Measurements from ENCODE around the gene MAP1A.
A peak's percentile ranks its signal among the peaks of the same experiment; 100 is the strongest.
"Not testable (repeated sequence)": the region's sequence is repeated elsewhere in the genome, so short reads cannot be mapped to it uniquely, and the experiment has no call there.

Gene MAP1A

DNA sequence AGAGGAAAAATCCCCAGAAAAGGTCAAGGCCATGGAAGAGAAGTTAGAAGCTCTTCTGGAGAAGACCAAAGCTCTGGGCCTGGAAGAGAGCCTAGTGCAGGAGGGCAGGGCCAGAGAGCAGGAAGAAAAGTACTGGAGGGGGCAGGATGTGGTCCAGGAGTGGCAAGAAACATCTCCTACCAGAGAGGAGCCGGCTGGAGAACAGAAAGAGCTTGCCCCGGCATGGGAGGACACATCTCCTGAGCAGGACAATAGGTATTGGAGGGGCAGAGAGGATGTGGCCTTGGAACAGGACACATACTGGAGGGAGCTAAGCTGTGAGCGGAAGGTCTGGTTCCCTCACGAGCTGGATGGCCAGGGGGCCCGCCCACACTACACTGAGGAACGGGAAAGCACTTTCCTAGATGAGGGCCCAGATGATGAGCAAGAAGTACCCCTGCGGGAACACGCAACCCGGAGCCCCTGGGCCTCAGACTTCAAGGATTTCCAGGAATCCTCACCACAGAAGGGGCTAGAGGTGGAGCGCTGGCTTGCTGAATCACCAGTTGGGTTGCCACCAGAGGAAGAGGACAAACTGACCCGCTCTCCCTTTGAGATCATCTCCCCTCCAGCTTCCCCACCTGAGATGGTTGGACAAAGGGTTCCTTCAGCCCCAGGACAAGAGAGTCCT, 9.0 kb downstream of the MAP1A start:
- no peak for DNase-seq
- intact Hi-C loops (cut with DNase I), result no loop called here

- intact Hi-C loops (cut with DNase I), result no loop called here
- DNase-seq, result peak in 7 of 42 donors; percentile 22 to 55 (median 33)
These were observed 9.8 kb downstream of the MAP1A start for GRCh38 chr15:43527016-43527801.

DNA sequence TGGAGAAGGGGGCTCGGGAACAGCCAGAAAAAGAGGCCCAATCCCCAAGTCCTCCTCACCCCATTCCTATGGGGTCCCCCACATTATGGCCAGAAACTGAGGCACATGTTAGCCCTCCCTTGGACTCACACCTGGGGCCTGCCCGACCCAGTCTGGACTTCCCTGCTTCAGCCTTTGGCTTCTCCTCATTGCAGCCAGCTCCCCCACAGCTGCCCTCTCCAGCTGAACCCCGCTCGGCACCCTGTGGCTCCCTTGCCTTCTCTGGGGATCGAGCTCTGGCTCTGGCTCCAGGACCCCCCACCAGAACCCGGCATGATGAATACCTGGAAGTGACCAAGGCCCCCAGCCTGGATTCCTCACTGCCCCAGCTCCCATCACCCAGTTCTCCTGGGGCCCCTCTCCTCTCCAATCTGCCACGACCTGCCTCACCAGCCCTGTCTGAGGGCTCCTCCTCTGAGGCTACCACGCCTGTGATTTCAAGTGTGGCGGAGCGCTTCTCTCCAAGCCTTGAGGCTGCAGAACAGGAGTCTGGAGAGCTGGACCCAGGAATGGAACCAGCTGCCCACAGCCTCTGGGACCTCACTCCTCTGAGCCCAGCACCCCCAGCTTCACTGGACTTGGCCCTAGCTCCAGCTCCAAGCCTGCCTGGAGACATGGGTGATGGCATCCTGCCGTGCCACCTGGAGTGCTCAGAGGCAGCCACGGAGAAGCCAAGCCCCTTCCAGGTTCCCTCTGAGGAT, 10.6 kb downstream of the MAP1A start:
- intact Hi-C loops (cut with DNase I), result no loop called here
- peak in 4 of 42 donors; percentile 6 to 42 (median 16) for DNase-seq

- intact Hi-C loops (cut with DNase I), result no loop called here
- DNase-seq, result peak in 1 of 42 donors; percentile 3
These were observed 11.2 kb downstream of the MAP1A start for GRCh38 chr15:43528542-43529007.

- peak in 1 of 42 donors; percentile 3 for DNase-seq
- intact Hi-C loops (cut with DNase I), result no loop called here
These were observed 11.7 kb downstream of the MAP1A start for GRCh38 chr15:43529141-43529540.

- intact Hi-C loops (cut with DNase I), result no loop called here
These were observed 12.4 kb downstream of the MAP1A start for GRCh38 chr15:43529587-43530345.

GRCh38 chr15:43531018-43531670, 13.7 kb downstream of the MAP1A start:
- intact Hi-C loops (cut with DNase I), result no loop called here
- peak in 34 of 42 donors; percentile 32 to 88 (median 66) for DNase-seq

More at GRCh38 chr15:43529587-43530345, 12.4 kb downstream of the MAP1A start:
- DNase-seq, result no peak

GRCh38 chr15:43532826-43533225, 15.4 kb downstream of the MAP1A start:
- intact Hi-C loops (cut with DNase I); DNase-seq: not testable (repeated sequence)

DNA sequence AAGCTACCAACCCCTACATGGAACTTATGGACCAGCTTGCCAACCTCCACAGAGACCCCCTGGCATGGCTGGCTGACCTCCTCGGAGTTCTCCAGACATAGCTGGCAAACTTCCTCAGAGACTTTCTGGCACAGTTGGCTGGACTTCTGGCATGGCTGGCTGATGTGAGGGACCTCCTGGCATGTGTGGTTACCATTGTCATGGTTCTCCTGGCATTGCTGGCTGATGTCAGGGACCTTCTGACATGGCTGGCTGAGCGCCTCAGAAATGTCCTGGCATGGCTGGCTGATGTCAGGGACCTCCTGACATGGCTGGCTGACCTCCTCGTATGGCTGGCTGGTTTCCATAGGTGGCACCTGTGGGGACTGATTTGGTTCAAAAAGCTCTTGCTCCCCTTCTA, 17.5 kb downstream of the MAP1A start:
- intact Hi-C loops (cut with DNase I), result no loop called here
- DNase-seq, result no peak

DNA sequence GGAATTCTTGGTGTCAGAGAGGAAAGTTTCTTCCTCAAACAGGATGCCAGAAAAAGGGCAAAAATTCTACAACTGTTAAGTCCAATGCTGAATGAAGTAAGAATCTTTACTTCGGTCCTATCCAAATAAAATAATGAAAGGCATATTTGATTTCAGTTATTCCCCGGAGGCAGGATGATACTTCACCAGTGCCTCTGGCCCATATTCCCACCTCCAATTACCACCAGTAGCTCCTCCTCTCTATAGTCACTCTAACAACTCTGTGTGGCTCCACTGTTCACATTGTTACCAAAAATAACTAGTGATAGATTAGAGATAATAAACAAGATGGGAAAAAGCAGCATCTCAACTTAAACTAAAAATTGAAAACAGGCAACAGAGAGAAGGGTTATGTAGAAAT, 20.7 kb downstream of the MAP1A start:
- no peak for DNase-seq

GRCh38 chr15:43541785-43542184, 24.4 kb downstream of the MAP1A start:
- DNase-seq, result no peak
- intact Hi-C loops (cut with DNase I), result no loop called here

More for the DNA sequence above, 20.7 kb downstream of the MAP1A start:
- intact Hi-C loops (cut with DNase I), result no loop called here

DNA sequence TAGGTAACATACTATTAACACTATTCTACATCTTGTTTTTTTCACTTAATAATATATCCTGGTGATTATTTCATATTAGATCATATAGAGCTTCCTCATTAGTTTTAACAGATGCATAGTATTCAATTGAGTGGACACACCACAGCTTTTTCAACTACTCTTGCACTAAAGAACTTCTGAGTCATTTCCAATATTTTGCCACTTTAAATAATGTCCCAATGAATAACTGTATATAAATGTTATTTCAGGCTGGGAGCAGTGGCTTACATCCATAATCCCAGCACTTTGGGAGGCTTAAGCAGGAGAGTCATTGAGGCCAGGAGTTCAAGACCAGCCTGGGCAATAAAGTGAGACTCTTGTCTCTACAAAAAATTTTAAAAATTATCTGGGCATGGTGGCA, 26.9 kb downstream of the MAP1A start:
- DNase-seq, result no peak
- intact Hi-C loops (cut with DNase I), result no loop called here

GRCh38 chr15:43545426-43545825, 28.0 kb downstream of the MAP1A start:
- intact Hi-C loops (cut with DNase I), result no loop called here
- DNase-seq, result no peak

DNA sequence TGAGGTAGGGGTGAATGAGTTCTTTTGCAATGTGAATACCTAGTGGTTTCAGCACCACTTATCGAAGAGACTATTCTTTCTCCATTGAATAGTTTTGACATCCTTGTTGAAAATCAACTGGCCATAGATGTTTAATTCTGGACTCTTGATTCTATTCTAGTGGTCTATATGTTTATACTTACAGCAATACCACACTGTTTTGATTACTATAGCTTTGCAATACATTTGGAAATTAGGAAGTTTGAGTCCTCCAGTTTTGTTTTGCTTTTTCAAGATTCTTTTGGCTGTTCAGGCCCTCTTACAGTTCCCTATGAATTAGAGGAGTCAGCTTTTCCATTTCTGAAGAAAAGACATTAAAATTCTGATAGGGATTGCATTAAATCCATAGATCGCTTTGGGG, 30.1 kb downstream of the MAP1A start:
- intact Hi-C loops (cut with DNase I), result no loop called here
- no peak for DNase-seq

GRCh38 chr15:43550527-43551363, 33.3 kb downstream of the MAP1A start:
- no peak for DNase-seq
- intact Hi-C loops (cut with DNase I), result no loop called here

- DNase-seq, result no peak
- intact Hi-C loops (cut with DNase I), result no loop called here
These were observed 34.8 kb downstream of the MAP1A start for GRCh38 chr15:43552256-43552655.

- intact Hi-C loops (cut with DNase I), result no loop called here
- no peak for DNase-seq
These were observed 35.6 kb downstream of the MAP1A start for GRCh38 chr15:43552986-43553385.

GRCh38 chr15:43562753-43563152, 45.3 kb downstream of the MAP1A start:
- DNase-seq; intact Hi-C loops (cut with DNase I): not testable (repeated sequence)

Data from head of caudate nucleus (tissue), 42 donors.